ENCODE data around the gene OR13C2.
"Not testable (repeated sequence)": the region's sequence is repeated elsewhere in the genome, so short reads cannot be mapped to it uniquely, and the experiment has no call there.

OR13C2 gene

GRCh38 chr9:104605527-104605926 lies at the start of gene OR13C2:
Gene OR13C2 (minus strand): TSS chr9:104605627. CDS start chr9:104605627, 0 bp downstream.
- not testable (repeated sequence) for H3K4me3 ChIP-seq (ENCODE audit: low read length); DNase-seq (ENCODE audit: low read depth)

GRCh38 chr9:104635456-104635855 lies 30.0 kb upstream of the OR13C2 start:
- H3K4me3 ChIP-seq (ENCODE audit: low read length): no peak overlapping the region
- peak; percentile 22 for DNase-seq (ENCODE audit: low read depth)
- no peak for TF ChIP-seq CTCF (conservative IDR thresholded peaks at IDR 0.05; ENCODE audit: low read length)

GRCh38 chr9:104633976-104634520 lies 28.6 kb upstream of the OR13C2 start:
- H3K4me3 ChIP-seq (ENCODE audit: low read length): no peak overlapping the region
- DNase-seq (ENCODE audit: low read depth): no peak
- TF ChIP-seq CTCF (conservative IDR thresholded peaks at IDR 0.05; ENCODE audit: low read length): no peak

GRCh38 chr9:104625964-104626363 lies 20.5 kb upstream of the OR13C2 start:
- H3K4me3 ChIP-seq (ENCODE audit: low read length); DNase-seq (ENCODE audit: low read depth): not testable (repeated sequence)

- no peak within 1 kb of the TSS for H3K4me3 ChIP-seq (ENCODE audit: low read length)
- DNase-seq (ENCODE audit: low read depth): no peak
- no peak for TF ChIP-seq CTCF (conservative IDR thresholded peaks at IDR 0.05; ENCODE audit: low read length)
Observed at GRCh38 chr9:104618104-104618503, 12.7 kb upstream of the OR13C2 start, which contains the start of gene OR13C9. Gene OR13C9 (minus strand): TSS chr9:104618204. CDS start chr9:104618204, 0 bp downstream.

- no peak for DNase-seq (ENCODE audit: low read depth)
- TF ChIP-seq CTCF (conservative IDR thresholded peaks at IDR 0.05; ENCODE audit: low read length): no peak
Observed at GRCh38 chr9:104617418-104617817, 12.0 kb upstream of the OR13C2 start.

GRCh38 chr9:104611213-104611612 lies 5.8 kb upstream of the OR13C2 start:
- no peak for DNase-seq (ENCODE audit: low read depth)
- no peak for TF ChIP-seq CTCF (conservative IDR thresholded peaks at IDR 0.05; ENCODE audit: low read length)
- no peak overlapping the region for H3K4me3 ChIP-seq (ENCODE audit: low read length)

More at GRCh38 chr9:104617418-104617817, 12.0 kb upstream of the OR13C2 start:
- H3K4me3 ChIP-seq (ENCODE audit: low read length): no peak overlapping the region

- peak; percentile 27; the same call in 1 of the 2 replicates for TF ChIP-seq CTCF (conservative IDR thresholded peaks at IDR 0.05; ENCODE audit: low read length)
- no peak overlapping the region for H3K4me3 ChIP-seq (ENCODE audit: low read length)
- no peak for DNase-seq (ENCODE audit: low read depth)
Observed at GRCh38 chr9:104608336-104608735, 2.9 kb upstream of the OR13C2 start.

Measured in AG10803 (cell line).